ENCODE data around the gene ANK3.
A peak's percentile ranks its signal among the peaks of the same experiment; 100 is the strongest.

ANK3 gene

GRCh38 chr10:60271319-60272040 is 118.2 kb downstream of the ANK3 start:
- no peak for DNase-seq

GRCh38 chr10:60270426-60270825 is 119.2 kb downstream of the ANK3 start:
- DNase-seq = no peak

GRCh38 chr10:60267802-60268201 is 121.9 kb downstream of the ANK3 start:
- no peak for DNase-seq

- no peak for DNase-seq
Observed at GRCh38 chr10:60266513-60266912, 123.2 kb downstream of the ANK3 start.

- no peak for DNase-seq
Observed at GRCh38 chr10:60262647-60263126, 127.0 kb downstream of the ANK3 start.

GRCh38 chr10:60260321-60260720 is 129.4 kb downstream of the ANK3 start:
- no peak for DNase-seq

GRCh38 chr10:60258429-60258797 is 131.3 kb downstream of the ANK3 start:
- no peak for DNase-seq

- no peak for DNase-seq
Observed at GRCh38 chr10:60257767-60258428, 131.8 kb downstream of the ANK3 start.

- DNase-seq = no peak
Observed at GRCh38 chr10:60254776-60255175, 134.9 kb downstream of the ANK3 start.

- DNase-seq = no peak
Observed at GRCh38 chr10:60253484-60253883, 136.2 kb downstream of the ANK3 start.

- no peak for DNase-seq
Observed at GRCh38 chr10:60252688-60253087, 137.0 kb downstream of the ANK3 start.

GRCh38 chr10:60246382-60246781 is 143.3 kb downstream of the ANK3 start:
- no peak for DNase-seq

- DNase-seq = no peak
Observed at GRCh38 chr10:60239228-60239627, 150.4 kb downstream of the ANK3 start.

GRCh38 chr10:60238759-60239100 is 150.9 kb downstream of the ANK3 start:
- DNase-seq = no peak

- DNase-seq = no peak
Observed at GRCh38 chr10:60237977-60238758, 151.5 kb downstream of the ANK3 start.

- peak in 1 of 2 donors; percentile 45 for DNase-seq
Observed at GRCh38 chr10:60236869-60237524, 152.7 kb downstream of the ANK3 start.

GRCh38 chr10:60235001-60235400 is 154.7 kb downstream of the ANK3 start:
- DNase-seq = no peak

- no peak for DNase-seq
Observed at GRCh38 chr10:60234551-60234950, 155.1 kb downstream of the ANK3 start.

GRCh38 chr10:60230892-60231291 is 158.8 kb downstream of the ANK3 start:
- DNase-seq = no peak

GRCh38 chr10:60224066-60224705 is 165.5 kb downstream of the ANK3 start:
- no peak for DNase-seq

GRCh38 chr10:60222047-60222446 is 167.6 kb downstream of the ANK3 start:
- DNase-seq = no peak

- no peak for DNase-seq
Observed at GRCh38 chr10:60212195-60212594, 177.5 kb downstream of the ANK3 start.

All from hippocampal formation (tissue), 2 donors.